Right ventricle myocardium superior (tissue), 1 donor: ENCODE measurements around the gene OSBPL10. TPM values are rescaled to one million over a fixed set of nuclear protein-coding genes. Genes with fewer than 3 reads are reported as not detected.

Source experiments
- ATAC-seq: fragments of 200-7000 bp; cut with Tn5 transposase; one replicate; pipeline ENCODE4 v1.9.1; 2020; ENCODE audit warnings: mild to moderate bottlenecking; ENCODE audit not compliant: poor library complexity
- DNase-seq: peaks from one replicate; pipeline ENCODE4 v3.0.0-alpha.2; 2020
- intact Hi-C: fragments of 100-400 bp; cut with DNase I; formaldehyde crosslinking; loops from one replicate; pipeline ENCODE4 v1.11.2; 2022
- total RNA-seq: library from RNA; stranded (reverse); fragmentation: NEBNext Ultra II Directional; extraction: Animal tissue kit (Norgen Biotek cat#: 25700); gene quantifications from one replicate; pipeline ENCODE4 v1.2.1, GENCODE V29; 2021
- donor health status: DM: no; HTN: yes; CAD: no; lungs with severe emphysema.

OSBPL10 gene
- total RNA-seq, 1 donor from 2014 or later, result 5.1 TPM

- ATAC-seq (no peak), DNase-seq (no peak)
Measured at GRCh38 chr3:31936420-31937060, 44.5 kb downstream of the OSBPL10 start.

GRCh38 chr3:31934866-31935265 lies 46.2 kb downstream of the OSBPL10 start:
- ATAC-seq, result no peak
- intact Hi-C loops, result no loop called here
- no peak for DNase-seq

More at GRCh38 chr3:31936420-31937060, 44.5 kb downstream of the OSBPL10 start:
- intact Hi-C loops, result no loop called here

GRCh38 chr3:31934018-31934417 lies 47.0 kb downstream of the OSBPL10 start:
- DNase-seq (no peak), ATAC-seq (no peak)
- intact Hi-C loops, result no loop called here

- intact Hi-C loops, result no loop called here
- no peak for DNase-seq
- ATAC-seq, result no peak
Measured at GRCh38 chr3:31932990-31933389, 48.1 kb downstream of the OSBPL10 start.

GRCh38 chr3:31929826-31930502 lies 51.1 kb downstream of the OSBPL10 start:
- ATAC-seq (no peak), DNase-seq (no peak)
- intact Hi-C loops, result no loop called here

GRCh38 chr3:31927811-31928210 lies 53.3 kb downstream of the OSBPL10 start:
- ATAC-seq (no peak), DNase-seq (no peak)
- intact Hi-C loops, result no loop called here

GRCh38 chr3:31926543-31926942 lies 54.5 kb downstream of the OSBPL10 start:
- intact Hi-C loops, result no loop called here
- ATAC-seq, result no peak
- DNase-seq, result no peak

GRCh38 chr3:31925271-31925630 lies 55.8 kb downstream of the OSBPL10 start:
- intact Hi-C loops, result no loop called here
- no peak for ATAC-seq
- no peak for DNase-seq

GRCh38 chr3:31924610-31925270 lies 56.3 kb downstream of the OSBPL10 start:
- no peak for ATAC-seq
- intact Hi-C loops, result no loop called here
- no peak for DNase-seq

GRCh38 chr3:31922962-31923361 lies 58.1 kb downstream of the OSBPL10 start:
- no peak for ATAC-seq
- intact Hi-C loops, result no loop called here
- no peak for DNase-seq

- ATAC-seq, result no peak
- intact Hi-C loops, result no loop called here
- DNase-seq, result no peak
Measured at GRCh38 chr3:31921837-31922236, 59.2 kb downstream of the OSBPL10 start.

GRCh38 chr3:31920310-31920709 lies 60.8 kb downstream of the OSBPL10 start:
- no peak for ATAC-seq
- no peak for DNase-seq
- intact Hi-C loops, result no loop called here

GRCh38 chr3:31919528-31919927 lies 61.5 kb downstream of the OSBPL10 start:
- intact Hi-C loops, result no loop called here
- no peak for DNase-seq
- ATAC-seq, result no peak

- no peak for ATAC-seq
- intact Hi-C loops, result no loop called here
- DNase-seq, result no peak
Measured at GRCh38 chr3:31918179-31919150, 62.6 kb downstream of the OSBPL10 start.

- ATAC-seq, result no peak
- no peak for DNase-seq
- intact Hi-C loops, result no loop called here
Measured at GRCh38 chr3:31917303-31918005, 63.6 kb downstream of the OSBPL10 start.

GRCh38 chr3:31911643-31912042 lies 69.4 kb downstream of the OSBPL10 start:
- DNase-seq, result no peak
- ATAC-seq, result no peak
- intact Hi-C loops, result no loop called here

GRCh38 chr3:31911124-31911523 lies 69.9 kb downstream of the OSBPL10 start:
- DNase-seq, result no peak
- ATAC-seq, result no peak

GRCh38 chr3:31909455-31909854 lies 71.6 kb downstream of the OSBPL10 start:
- DNase-seq, result no peak
- ATAC-seq, result no peak
- intact Hi-C loops, result no loop called here

More at GRCh38 chr3:31911124-31911523, 69.9 kb downstream of the OSBPL10 start:
- intact Hi-C loops, result no loop called here
